Hepatocyte (in vitro differentiated cells): Measurements from ENCODE around the gene ZAP70. TPM values are rescaled to one million over a fixed set of nuclear protein-coding genes. Genes with fewer than 3 reads are reported as not detected.
"Not testable (repeated sequence)": the region's sequence is repeated elsewhere in the genome, so short reads cannot be mapped to it uniquely, and the experiment has no call there.

Source experiments
- DNase-seq: peaks from one replicate; pipeline ENCODE4 v3.0.0-alpha.2; 2016; ENCODE audit warnings: low spot score
- H2AFZ ChIP-seq: fragments of 200-600 bp; sonication (generic); 2 replicates; pipeline ENCODE4 v1.6.0; 2016; ENCODE audit warnings: antibody characterized with exemption, mild to moderate bottlenecking
- H3K27ac ChIP-seq: fragments of 200-600 bp; sonication (generic); 2 replicates; pipeline ENCODE4 v1.5.1; 2016; ENCODE audit warnings: mild to moderate bottlenecking
- H3K27me3 ChIP-seq: fragments of 200-600 bp; sonication (generic); 2 replicates; pipeline ENCODE4 v1.6.1; 2016
- H3K36me3 ChIP-seq: fragments of 200-600 bp; sonication (generic); replicated peaks from 2 replicates; pipeline ENCODE4 v1.5.1; 2016; ENCODE audit warnings: low read depth; ENCODE audit not compliant: insufficient read depth
- H3K4me1 ChIP-seq: fragments of 200-600 bp; sonication (generic); 2 replicates; pipeline ENCODE4 v1.5.1; 2016; ENCODE audit warnings: mild to moderate bottlenecking, moderate library complexity; ENCODE audit not compliant: insufficient read depth
- H3K4me2 ChIP-seq: fragments of 200-600 bp; sonication (generic); 2 replicates; pipeline ENCODE4 v1.6.0; 2016
- H3K4me3 ChIP-seq: fragments of 200-600 bp; sonication (generic); 2 replicates; pipeline ENCODE4 v1.5.1; 2016; ENCODE audit warnings: mild to moderate bottlenecking
- H3K79me2 ChIP-seq: fragments of 200-600 bp; sonication (generic); 2 replicates; pipeline ENCODE4 v1.6.0; 2017; ENCODE audit warnings: mild to moderate bottlenecking
- H3K9me2 ChIP-seq: fragments of 200-600 bp; sonication (generic); replicated peaks from 2 replicates; pipeline ENCODE4 v1.6.0; 2017; ENCODE audit warnings: mild to moderate bottlenecking; ENCODE audit not compliant: insufficient read depth
- H3K9me3 ChIP-seq: fragments of 200-600 bp; sonication (generic); 2 replicates; pipeline ENCODE4 v1.5.1; 2016; ENCODE audit warnings: low read depth, mild to moderate bottlenecking
- H4K20me1 ChIP-seq: fragments of 200-600 bp; sonication (generic); 2 replicates; pipeline ENCODE4 v1.6.0; 2016; ENCODE audit warnings: mild to moderate bottlenecking; ENCODE audit not compliant: insufficient read depth, poor library complexity, severe bottlenecking
- CTCF ChIP-seq: fragments of 200-600 bp; sonication (generic); IDR thresholded peaks from 2 replicates; pipeline ENCODE4 v1.5.1; 2016; ENCODE audit warnings: antibody characterized with exemption, mild to moderate bottlenecking; ENCODE audit not compliant: poor library complexity
- EZH2 ChIP-seq: fragments of 200-600 bp; sonication (generic); IDR thresholded peaks from 2 replicates; pipeline ENCODE4 v1.6.1; 2016; ENCODE audit warnings: antibody characterized with exemption, mild to moderate bottlenecking, borderline replicate concordance
- EZH2phosphoT487 ChIP-seq: fragments of 200-600 bp; sonication (generic); IDR thresholded peaks from one replicate; pipeline ENCODE4 v1.6.1; 2018; ENCODE audit warnings: antibody characterized with exemption, mild to moderate bottlenecking, low read depth, moderate library complexity; ENCODE audit not compliant: unreplicated experiment, severe bottlenecking
- WGBS: methylation state at CpG from one replicate; pipeline ENCODE4 v1.1.6; 2016; ENCODE audit warnings: low lambda C conversion rate; ENCODE audit errors: missing lambda C conversion rate; 5-methylcytosine and 5-hydroxymethylcytosine counted together
- polyA plus RNA-seq: library from polyadenylated mRNA; unstranded; fragments of >200 nt; fragmentation: Nextera tagmentation; extraction: Ambion mirVana; gene quantifications from 2 replicates; pipeline ENCODE4 v1.2.1, GENCODE V29; 2016
- total RNA-seq: library from RNA; depleted of rRNA; stranded (reverse); fragments of >200 nt; gene quantifications from 2 replicates; pipeline ENCODE4 v1.2.3, GENCODE V29; 2014

ZAP70 gene
- total and polyA plus RNA-seq, 2 experiments from 2014 or later, result 0.80 to 1.5 TPM

GRCh38 chr2:97676620-97677019, 36.8 kb upstream of the ZAP70 start:
- Histone ChIP-seq H3K9me2 (no peaks in the 10 kb centered on the region), H3K79me2 (no peaks in the 10 kb centered on the region), H4K20me1 (no peaks in the 10 kb centered on the region), H3K4me1 (no peaks in the 10 kb centered on the region), H3K27me3 (no peaks in the 10 kb centered on the region), H3K9me3 (no peaks in the 10 kb centered on the region), H3K36me3 (no peaks in the 10 kb centered on the region), H3K4me3 (no peak overlapping the region), H3K4me2 (no peak overlapping the region), H2AFZ (no peak overlapping the region), H3K27ac (no peak overlapping the region)
- DNase-seq, result no peak
- WGBS, result 100% methylated on average over 1 of the region's 1 CpG
- TF ChIP-seq EZH2phosphoT487, result no peak
- TF ChIP-seq CTCF, result no peak
- TF ChIP-seq EZH2, result no peak

GRCh38 chr2:97677480-97677879, 35.9 kb upstream of the ZAP70 start:
- Histone ChIP-seq H3K79me2 (no peaks in the 10 kb centered on the region), H3K4me1 (no peaks in the 10 kb centered on the region)
- 95% methylated on average over 2 of the region's 2 CpGs for WGBS

GRCh38 chr2:97678298-97678697, 35.1 kb upstream of the ZAP70 start:
- no peaks in the 10 kb centered on the region for H3K9me3 ChIP-seq
- no peak overlapping the region for H2AFZ ChIP-seq
- H3K27ac ChIP-seq, result no peak overlapping the region
- no peak overlapping the region for H3K4me2 ChIP-seq
- H3K4me1 ChIP-seq, result no peaks in the 10 kb centered on the region
- DNase-seq, result no peak
- no peaks in the 10 kb centered on the region for H3K79me2 ChIP-seq
- TF ChIP-seq EZH2phosphoT487 (no peak), EZH2 (no peak), CTCF (no peak)
- H3K27me3 ChIP-seq, result no peaks in the 10 kb centered on the region
- no peak overlapping the region for H3K4me3 ChIP-seq
- no peaks in the 10 kb centered on the region for H3K9me2 ChIP-seq
- 91% methylated on average over 1 of the region's 1 CpG for WGBS
- H3K36me3 ChIP-seq, result no peaks in the 10 kb centered on the region
- no peaks in the 10 kb centered on the region for H4K20me1 ChIP-seq

More at GRCh38 chr2:97677480-97677879, 35.9 kb upstream of the ZAP70 start:
- no peaks in the 10 kb centered on the region for H3K36me3 ChIP-seq
- no peak for TF ChIP-seq EZH2phosphoT487
- TF ChIP-seq EZH2, result no peak
- no peak for TF ChIP-seq CTCF
- no peaks in the 10 kb centered on the region for H3K27me3 ChIP-seq
- no peak overlapping the region for H3K4me3 ChIP-seq
- H2AFZ ChIP-seq, result no peak overlapping the region
- H3K9me3 ChIP-seq, result no peaks in the 10 kb centered on the region
- H3K4me2 ChIP-seq, result no peak overlapping the region
- no peak overlapping the region for H3K27ac ChIP-seq
- H4K20me1 ChIP-seq, result no peaks in the 10 kb centered on the region
- no peak for DNase-seq
- H3K9me2 ChIP-seq, result no peaks in the 10 kb centered on the region

- not testable (repeated sequence) for H3K4me3 ChIP-seq, H3K9me3 ChIP-seq, H3K9me2 ChIP-seq, H3K4me2 ChIP-seq, H3K4me1 ChIP-seq, H3K27ac ChIP-seq, H4K20me1 ChIP-seq, H3K79me2 ChIP-seq, DNase-seq, H3K36me3 ChIP-seq, H3K27me3 ChIP-seq, H2AFZ ChIP-seq
- WGBS, result 100% methylated on average over 2 of the region's 3 CpGs
These were observed 26.1 kb upstream of the ZAP70 start for GRCh38 chr2:97687235-97687634.
